Limb (tissue), 2 donors: Measurements from ENCODE around the gene SEC16A.
"Not testable (repeated sequence)": the region's sequence is repeated elsewhere in the genome, so short reads cannot be mapped to it uniquely, and the experiment has no call there.

Experiments used
- DNase-seq, 2 donors: peaks; one replicate each; pipeline ENCODE4 v3.0.0-alpha.2; 2016; ENCODE audit errors: extremely low spot score in 2 of 2

The SEC16A gene

DNA sequence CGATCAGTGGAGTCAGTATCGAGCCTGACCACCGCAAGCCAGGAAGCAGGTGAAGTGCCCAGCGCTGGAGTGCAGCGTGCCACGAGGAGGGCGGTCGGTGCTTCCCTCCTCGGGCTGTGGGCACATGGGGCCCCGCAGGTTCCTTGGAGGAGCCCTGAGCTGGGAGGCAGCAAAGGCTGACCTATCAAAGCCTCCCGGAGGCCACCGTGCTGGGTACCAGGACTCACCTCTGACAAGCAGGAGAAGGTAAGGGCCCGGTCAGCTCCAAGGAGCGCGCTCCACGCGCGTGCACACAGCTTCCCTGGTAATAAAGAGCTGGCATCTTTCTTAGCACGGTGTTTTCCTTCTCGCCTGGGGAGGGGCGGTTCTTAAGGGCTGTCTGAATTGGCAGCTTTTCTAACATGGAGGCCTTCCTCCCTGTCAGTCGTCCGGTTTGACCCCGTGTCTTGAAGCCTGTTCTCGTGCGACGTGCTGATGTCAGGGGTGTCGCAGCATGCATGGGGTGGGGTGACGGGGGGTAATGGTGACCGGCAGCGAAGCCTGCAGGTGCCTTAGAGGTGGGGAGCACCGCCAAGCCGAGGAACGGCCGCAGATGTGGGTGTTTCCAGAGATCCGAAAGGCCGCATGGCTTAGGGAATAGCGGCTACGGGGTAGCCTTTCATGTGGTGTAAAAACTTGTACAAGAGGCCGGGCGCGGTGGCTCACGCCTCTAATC is 59.3 kb downstream of the SEC16A start:
- no peak for DNase-seq

DNA sequence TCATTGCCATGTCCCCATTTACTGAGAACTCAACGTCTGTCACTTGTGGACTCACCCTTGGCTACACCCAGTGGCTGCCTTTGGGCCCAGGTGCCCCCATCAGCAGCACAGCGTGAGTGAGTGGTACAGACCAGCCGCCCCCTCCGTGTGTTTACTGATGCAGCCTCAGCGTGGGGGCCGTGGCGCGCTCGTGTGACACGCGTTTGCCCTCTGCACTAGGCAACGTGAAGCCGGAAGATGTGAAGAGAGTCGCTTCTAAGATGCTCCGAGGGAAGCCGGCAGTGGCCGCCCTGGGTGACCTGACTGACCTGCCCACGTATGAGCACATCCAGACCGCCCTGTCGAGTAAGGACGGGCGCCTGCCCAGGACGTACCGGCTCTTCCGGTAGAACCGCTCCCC is 60.0 kb downstream of the SEC16A start:
- no peak for DNase-seq

DNA sequence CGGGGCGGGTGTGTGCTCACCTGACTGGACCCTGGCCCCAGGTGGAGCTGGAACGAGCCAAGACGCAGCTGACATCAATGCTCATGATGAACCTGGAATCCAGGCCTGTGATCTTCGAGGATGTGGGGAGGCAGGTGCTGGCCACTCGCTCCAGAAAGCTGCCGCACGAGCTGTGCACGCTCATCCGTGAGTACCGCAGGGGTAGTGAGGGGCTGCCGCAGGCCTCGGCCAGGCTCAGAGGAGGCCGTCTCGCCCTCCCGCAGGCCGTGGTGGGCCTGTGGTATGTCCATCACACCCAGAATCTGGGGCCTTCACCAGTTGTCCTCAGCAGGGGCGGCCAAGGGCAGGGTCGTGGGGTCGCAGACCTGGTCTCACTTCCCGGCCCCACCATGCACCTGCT is 61.0 kb downstream of the SEC16A start:
- no peak for DNase-seq

DNA sequence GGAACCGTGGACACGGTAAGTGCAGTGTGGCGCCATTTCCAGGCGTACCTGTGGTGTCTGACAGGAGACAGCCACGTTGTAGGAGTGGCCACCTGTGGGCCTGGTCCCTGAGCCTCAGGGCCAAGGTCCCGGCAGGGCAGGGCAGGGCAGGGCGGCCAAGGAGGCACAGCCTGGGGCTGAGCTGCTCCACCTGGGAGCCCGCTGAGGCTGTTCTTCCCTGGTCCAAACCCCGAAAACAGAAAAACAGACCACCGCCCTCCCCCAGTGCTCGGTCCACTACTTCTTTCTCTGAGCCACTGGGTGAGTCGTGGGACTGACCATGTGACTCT is 63.8 kb downstream of the SEC16A start:
- no peak for DNase-seq

DNA sequence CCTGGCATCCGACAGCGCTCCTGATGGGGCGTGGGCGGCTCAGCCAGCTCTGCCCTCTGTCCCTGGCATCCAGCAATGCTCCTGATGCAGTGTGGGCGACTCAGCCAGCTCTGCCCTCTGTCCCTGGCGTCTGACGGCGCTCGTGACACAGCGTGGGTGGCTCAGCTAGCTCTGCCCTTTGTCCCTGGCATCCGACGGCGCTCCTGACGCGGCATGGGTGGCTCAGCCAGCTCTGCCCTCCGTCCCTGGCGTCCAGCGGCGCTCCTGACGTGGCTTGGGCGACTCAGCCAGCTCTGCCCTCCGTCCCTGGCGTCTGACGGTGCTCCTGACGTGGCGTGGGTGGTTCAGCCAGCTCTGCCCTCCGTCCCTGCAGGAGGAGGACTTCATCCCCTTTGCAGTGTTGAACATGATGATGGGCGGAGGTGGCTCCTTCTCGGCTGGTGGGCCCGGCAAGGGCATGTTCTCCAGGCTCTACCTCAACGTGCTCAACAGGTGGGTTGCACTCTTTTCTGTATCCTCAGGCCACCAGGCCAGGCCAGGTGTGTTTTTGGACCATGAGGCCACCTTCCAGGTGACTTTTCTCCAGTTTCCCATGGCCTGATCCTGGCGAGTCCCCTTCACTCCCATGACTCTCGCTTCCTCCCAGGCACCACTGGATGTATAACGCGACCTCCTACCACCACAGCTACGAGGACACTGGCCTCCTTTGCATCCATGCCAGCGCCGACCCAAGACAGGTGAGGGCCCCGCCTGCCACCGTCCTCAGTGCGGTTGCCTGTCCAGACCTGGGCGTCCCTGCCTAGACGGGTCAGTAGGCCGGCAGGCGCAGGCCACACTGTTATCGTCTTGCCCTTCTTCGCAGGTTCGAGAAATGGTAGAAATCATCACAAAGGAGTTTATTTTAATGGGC is 64.4 kb downstream of the SEC16A start:
- DNase-seq: no peak

DNA sequence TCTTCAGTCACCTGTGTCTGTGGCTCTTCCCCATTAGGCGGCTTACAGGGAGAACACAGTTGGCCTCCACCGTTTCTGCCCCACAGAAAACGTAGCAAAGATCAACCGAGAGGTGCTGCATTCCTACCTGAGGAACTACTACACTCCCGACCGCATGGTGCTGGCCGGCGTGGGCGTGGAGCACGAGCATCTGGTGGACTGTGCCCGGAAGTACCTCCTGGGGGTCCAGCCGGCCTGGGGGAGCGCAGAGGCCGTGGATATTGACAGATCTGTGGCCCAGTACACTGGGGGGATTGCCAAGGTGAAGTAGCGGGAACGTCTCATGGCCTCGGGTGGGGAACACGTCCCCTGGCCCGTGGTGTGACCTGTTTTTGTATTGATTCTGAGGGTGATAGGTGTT is 65.9 kb downstream of the SEC16A start:
- no peak for DNase-seq

DNA sequence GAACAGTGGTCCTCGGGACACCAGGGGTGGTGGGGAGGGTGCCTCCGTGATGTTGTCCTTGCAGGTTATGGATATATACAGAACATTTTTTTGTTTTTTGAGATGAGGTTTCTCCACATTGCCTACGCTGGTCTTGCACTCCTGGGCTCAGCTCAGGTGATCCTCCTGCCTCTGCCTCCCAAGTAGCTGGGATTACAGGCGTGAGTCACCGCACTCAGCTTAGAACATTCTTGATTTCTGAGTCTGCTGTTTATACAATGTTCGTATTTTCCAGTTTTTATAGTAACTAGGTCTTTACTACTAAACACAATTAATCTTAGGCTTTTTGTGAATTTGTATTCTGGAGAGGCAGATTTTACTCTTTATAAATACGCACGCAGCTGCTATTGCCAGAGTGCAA is 66.4 kb downstream of the SEC16A start:
- no peak for DNase-seq

DNA sequence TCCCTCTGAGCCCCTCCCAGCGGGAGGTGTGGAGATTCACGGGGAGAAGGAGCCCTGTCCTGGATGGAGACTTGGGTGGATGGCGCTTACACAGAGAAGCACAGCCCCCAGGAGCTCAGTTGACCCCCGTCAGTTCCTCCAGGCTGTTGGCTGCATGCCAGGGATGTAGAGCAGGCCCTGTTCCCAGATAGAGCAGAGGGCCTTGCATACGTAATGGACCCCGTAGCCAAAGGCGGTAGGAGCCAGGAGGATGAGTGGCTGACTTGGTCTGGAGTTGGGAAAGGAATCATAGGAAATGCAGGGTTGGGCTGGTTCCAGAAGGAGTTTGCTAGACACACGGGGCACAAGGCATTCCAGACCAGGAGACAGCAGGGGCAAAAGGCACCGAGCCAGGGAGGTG is 69.9 kb downstream of the SEC16A start:
- DNase-seq: no peak

DNA sequence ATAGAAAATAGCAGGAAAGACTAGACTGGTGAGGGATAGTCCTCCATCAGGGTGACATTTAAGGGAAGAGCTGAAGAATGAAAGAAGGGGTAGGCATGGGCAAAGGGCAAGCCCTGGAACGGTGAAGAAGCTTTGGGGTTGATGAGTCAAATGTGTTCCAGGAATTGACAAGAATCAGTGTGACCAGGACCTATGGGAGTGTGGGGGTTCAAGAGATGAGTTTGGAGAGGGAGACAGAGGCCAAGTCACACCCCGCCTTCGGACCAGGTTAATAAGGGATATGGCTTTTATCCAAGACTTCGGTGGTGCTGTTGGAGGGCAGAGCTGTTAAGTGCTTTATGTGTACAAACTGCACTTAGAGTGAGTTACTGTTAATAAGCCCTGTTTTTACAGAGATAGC is 71.5 kb downstream of the SEC16A start:
- DNase-seq: no peak

DNA sequence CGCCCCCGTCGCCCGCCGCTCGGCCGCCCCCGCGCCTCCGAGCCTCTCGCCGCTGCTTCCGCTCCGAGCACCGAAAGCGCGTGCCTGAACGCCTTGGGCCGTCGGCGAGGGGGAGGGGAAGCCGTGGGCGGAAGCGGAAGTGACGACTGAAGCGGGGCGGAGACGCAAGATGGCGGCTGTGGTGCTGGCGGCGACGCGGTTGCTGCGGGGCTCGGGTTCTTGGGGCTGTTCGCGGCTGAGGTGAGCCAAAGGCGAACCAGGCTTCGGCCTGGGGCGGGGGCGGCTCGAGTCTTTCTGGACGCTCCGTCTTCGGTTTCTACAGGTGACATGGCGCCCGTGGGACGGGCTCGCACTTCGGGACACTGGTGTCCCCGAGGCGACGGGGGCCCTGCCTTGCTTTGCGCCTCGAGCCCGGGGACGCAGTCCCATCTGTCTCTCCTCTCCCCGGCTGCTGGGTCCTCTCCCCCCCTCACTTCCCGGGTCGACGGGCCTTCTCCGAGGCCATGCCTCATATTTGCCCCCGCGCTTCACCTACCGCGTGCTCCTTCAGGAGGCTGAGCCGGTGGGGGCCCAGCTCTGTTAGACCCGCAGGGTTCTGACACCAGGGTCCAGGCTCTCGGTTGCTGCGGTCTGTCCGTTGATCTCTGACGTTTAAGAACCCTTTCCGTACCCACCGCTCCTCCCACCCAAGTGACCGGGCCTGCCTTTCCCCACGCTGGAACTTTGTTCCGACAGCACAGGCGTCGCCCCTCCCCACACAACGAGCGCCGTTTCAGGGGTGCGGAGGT is 72.1 kb downstream of the SEC16A start, which contains the start of the genes ENTR1 and PMPCA:
Gene ENTR1 (minus strand): TSS at position 115 of the 788 bp plus-strand sequence. CDS start 217 bp downstream, outside the sequence.
Gene PMPCA (plus strand): TSS at position 159 of the 788 bp plus-strand sequence. CDS start 11 bp downstream, at position 170.
- DNase-seq: peak; percentile 87 to 96

DNA sequence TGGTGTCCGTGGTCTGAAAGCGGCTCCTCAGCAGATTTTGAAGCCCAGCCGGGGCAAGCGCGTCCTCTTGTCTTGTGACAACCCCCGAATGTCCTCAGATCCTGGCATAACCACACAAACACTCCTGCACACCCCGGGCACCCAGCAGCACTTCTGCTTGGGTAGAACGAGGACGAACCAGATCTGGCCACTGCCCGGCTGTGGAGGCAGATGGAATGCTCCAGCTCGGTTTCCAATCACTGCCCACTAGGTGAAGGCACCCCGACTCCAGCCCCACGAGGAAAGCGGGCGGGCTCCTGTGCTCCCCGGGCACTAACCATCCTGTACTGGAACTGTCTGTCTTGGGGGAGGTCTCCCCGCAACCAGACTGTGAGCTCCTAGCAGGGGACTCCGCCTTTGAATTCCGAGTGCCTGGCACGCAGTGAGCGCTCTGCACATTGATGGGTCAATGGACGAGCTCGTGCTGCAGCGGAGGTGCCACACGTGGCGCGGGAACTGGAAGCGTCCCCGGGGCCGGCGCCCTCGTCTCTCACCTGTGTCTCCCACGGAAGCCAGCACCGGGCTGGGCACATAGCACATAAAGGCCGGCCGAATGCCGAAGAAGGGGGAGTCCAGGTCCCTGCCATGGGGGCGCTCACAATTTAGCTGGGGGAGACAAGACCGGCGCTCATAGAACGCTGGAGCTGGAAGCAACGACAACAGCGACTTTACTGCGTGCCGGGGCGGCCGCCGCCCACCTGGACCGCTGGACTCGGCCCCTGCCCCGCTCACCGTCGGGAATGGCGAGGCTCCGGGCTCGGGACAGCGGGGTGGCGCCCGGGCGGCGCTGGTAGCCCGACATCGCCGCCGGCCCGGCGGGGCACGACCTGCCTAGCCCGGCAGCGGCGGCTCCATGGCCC is 73.0 kb downstream of the SEC16A start:
- peak in 1 of 2 donors; percentile 51 for DNase-seq

DNA sequence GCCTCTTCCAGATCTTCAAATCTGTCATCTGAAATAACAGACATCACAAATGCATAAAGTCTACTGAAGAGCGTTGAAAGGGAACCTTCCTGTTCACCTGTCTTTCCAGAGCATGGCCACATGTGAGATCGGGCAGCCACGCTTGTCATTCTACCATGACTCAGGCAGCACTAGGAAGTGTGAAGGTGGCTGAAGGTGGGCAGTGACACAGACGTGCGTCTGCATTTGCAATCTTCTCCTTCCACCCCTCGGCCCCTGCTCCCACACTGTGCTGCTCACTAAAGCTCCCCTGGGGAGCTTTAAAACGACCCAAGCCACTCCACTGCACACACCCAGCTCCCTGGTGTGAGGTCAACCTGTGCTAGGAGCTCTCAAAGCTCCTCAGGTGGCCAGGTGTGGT is 74.9 kb downstream of the SEC16A start:
- no peak for DNase-seq

DNA sequence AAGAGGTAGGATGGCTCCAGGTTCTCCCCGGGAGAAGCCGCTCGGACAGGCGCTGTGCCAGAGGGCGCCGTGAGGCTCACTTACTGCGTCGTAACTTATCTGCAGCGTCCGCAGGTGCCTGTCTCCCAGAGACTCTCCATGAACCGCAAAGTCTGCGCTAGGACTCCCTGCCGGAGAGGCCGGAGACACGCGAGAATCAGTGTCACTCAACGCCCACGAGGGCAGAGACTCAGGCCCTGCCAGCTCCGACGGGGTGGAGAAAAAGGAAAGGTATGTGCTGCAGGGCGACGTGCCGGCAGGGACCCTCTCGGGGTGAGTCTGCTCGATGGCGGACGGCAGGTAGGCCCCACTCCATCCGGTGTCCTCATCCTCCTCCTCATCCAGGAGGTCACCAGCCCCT is 75.8 kb downstream of the SEC16A start:
- not testable (repeated sequence) for DNase-seq

DNA sequence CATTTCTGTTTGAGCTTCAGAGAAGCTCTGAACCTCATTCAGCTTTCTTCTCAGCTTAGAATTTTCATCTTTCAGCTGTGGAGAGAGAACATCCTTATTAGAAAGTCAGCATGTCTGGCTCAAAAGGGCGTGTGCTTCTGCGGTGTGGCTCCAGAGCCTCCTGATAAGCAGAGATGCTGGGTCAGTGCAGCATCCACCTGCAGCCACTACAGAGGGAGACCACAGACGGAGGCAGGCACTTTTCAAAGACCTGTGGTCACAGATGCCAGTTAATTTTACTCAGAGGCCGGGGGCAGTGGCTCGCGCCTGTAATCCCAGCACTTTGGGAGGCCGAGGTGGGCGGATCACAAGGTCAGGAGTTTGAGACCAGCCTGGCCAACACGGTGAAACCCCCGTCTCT is 76.9 kb downstream of the SEC16A start:
- not testable (repeated sequence) for DNase-seq

DNA sequence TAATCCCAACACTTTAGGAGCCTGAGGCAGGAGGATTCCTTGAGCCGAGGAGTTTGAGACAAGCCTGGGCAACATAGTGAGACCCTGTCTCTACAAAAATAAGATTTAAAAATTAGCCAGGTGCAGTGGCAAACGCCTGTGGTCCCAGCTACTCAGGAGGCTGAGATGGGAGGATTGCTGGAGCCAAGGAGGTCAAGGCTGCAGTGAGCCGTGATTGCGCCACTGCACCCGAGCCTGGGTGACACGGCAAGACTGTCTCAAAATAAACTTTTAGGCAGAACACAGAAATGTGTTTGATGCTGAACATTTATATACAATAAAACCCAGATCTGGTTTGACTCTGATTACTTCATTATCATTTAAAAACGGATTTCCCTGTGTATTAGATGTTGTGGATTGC is 77.4 kb downstream of the SEC16A start:
- DNase-seq: no peak

DNA sequence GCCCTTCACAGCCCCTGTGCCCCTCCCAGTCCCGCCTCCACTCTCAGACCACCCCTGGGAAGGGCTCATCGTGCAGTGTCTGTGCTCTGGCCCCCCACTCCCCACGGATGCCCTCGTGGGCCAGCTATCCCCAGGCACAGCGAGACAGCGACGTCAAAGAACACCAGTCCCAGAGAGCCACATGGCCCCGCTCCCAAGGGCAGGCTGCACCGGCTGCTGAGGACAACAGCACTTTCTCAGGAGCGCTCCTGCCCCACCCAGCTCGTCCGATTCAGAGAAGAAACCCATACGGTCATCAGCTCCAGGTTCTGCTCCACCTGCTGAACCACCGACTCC is 78.1 kb downstream of the SEC16A start:
- DNase-seq: no peak

DNA sequence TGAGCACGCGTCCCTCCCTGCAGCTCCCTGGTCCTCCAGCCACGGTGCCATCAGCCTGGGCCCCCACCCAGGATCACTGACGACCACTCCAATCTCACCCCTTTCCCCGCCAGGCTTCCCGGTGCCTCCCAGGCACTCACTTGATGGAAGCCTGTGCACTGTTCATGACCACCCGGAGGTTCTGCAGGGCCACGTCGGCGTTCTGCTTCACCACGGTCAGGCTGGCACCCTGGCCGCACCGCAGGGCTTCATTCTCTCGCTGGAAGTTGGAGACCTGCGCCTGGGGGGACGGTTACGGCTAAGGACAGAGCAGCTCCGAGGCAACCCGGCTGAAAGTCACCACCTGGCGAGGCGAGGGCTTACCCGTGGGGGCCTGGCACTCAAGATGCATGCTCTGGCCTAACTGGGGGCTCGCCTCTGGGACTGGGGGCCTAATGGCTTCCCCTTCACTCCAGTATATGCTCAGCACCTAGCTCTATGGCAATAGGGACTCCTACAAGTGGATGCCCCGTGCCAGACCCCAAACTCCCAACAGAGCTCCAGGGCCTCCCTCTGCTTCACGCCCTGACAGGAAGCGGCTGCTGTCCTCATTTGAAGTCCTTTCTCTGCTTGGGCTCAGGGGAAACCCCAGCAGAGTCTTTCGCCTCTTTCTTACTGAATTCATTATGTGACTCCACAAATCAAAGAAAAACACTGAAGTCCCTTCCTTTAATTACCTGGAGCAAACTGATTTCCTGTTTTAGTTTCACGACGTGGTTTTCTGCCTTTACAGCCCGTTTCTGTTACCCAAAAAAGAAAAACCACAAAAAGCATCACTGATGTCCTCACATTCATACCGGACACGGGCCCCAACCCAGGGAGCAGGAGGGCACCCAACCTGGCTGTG is 78.7 kb downstream of the SEC16A start:
- no peak for DNase-seq

DNA sequence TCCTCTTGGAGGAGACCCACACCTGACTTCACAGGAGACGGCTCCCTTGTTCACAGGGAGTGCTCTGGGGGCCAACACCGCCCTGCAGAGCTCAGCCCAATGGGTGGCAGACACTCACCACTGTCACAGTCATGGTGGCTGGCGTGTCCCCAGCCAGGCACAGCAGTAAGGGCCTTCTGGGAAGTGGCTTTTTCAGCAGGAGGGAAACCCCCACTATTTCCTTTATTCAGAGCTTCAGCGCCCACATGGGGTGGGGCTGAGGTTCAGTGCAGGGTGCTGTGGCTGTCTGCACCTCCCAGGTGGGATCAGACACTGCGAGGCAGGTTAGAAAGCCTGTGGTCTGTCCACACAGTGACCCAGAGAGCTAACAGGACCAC is 79.3 kb downstream of the SEC16A start:
- DNase-seq: no peak

DNA sequence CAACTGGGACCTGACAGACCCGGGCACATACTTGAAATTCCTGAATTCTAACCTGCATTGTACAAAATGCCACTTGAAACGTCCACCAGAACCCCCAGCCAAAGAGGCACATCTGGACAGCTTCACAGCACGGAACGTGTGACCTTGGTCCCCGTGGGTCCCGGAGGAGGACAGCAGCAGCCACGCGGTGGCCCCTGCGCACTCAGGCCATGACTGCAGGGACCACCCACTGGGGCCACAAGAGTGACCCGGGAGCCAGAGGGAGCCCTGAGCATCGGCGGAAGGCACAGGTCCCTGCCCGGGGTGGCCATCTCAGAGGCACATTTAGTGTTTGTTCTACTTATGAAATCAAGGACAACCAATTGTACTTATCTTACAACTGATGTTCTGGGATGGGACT is 80.8 kb downstream of the SEC16A start:
- DNase-seq: no peak
